Stimulated activated CD4-positive, alpha-beta T cell treated with anti-CD3 and anti-CD28 coated beads, Interleukin-4, amount 100 ng/mL, for 24 hours (primary cell): ENCODE data around the gene TFR2.

Source experiments
- DNase-seq: peaks from one replicate; pipeline ENCODE4 v3.0.0-alpha.2; 2020

TFR2 gene

GRCh38 chr7:100641463-100641859 is at the start of gene TFR2:
Gene TFR2 (minus strand): TSS chr7:100641552. CDS start chr7:100641509, 43 bp downstream.
- DNase-seq, result no peak

DNA sequence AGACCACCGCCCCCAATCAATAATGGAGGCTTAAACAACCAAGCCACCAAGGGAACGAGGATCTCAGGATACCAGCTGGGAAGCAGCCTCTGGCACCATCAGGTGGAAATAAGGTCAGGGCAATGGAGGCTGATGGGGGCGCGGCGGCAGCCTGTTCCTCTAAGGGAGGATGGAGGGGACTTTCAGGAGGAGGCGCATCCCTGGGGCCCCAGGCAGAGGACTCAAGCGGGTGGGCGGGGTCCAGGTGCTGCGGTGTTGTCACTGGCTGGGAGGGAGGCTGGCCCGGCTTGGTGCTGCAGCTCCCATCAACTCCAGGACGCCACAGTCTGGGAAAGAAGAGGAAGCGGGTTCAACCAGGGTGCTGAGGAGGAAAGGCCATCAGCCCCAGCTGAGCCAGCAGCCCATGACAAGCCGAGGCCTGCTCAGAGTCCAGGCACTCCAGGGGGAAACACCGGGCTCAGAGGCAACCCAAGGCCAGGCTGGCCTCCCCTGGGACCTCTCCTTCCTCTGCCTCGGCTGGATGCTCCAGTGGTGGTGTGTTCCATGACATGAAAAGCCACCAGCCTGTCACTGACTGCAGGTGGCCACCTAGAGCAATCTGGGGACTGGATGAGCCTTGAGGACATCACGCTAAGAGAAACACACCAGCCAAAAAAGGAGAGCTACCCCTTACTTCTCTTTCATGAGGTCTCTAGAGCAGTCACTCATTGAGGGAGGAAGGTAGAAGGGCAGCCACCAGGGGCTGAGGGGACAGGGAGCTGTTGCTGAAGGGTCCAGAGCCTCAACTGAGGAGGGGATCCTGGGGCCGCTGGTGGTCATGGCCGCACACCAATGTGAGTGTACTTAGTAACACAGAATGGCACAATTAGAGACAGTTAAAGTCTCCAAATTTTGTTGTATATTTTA is 48.1 kb upstream of the TFR2 start:
- DNase-seq, result no peak

DNA sequence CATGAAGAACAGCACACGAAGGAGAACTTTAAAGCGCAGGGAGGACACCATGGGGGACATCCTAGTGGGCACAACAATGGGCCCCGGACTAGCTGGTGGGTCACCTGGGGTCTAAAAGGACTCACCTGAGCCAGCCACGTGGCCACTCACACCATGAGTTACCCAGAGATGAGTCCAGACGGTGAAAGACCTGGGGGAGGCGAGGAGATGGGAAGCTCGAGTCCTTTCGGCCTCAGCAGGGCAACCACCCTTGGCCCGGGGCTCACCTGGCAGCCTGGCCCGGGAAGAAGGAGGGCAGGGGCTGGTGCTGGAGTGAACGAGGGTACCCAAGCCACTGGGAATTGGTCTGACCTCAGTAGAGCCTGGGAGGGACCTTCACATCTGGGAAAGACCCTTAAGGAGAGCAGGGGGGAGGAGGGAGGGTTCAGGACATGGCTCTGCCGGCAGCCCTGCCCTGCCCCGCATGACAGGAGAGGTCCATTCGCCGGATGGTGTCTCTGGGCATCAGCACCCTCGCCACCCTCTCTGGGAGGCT is 47.0 kb upstream of the TFR2 start:
- no peak for DNase-seq

DNA sequence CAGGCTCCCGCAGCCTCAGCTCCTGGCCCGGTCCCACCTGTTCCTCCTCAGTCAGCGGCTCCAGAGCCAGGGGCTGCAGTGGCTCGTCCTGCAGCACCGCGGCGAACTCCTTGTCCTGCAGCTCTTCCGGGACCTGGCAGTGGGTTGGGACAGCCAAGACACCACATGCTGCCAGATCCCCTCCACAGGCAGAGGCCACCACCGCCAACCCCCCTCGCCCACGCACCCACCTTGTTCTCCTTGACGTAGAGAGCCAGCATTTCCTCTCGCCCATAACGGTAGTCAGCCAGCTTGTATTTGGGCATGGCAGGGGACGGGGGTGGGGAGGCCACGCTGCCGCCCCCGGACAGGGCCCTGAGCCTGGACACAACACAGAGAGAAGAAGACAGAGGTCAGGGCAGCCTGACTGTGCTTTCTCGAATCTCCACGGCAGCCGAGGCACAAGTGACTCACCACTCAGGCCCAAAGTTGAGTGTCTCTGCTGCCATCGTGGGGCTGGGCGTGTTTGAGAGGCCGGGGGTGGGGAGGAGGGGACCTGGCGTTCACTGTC is 46.5 kb upstream of the TFR2 start:
- no peak for DNase-seq

GRCh38 chr7:100687261-100687660 is 45.9 kb upstream of the TFR2 start:
- no peak for DNase-seq

DNA sequence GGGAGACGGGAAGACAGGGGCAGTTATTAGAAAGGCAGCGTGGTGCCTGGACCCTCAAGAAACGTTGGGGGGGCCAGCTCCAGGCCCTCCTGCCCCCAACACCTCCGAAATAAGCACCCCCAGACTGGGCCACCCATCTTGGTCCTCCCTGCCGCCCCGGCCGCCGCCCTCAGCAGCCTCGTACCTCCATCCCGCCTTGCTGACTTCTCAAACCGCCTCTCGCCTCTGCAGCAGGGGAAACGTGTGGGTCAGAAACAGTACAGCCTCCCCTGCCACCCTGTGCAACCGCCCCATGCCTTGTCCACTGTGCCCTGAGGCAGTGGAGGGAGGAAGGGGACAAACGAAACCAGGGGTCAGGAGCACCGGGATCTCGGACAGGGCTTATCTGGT is 45.5 kb upstream of the TFR2 start:
- DNase-seq, result no peak

- DNase-seq, result no peak
These were observed 45.0 kb upstream of the TFR2 start for GRCh38 chr7:100686201-100686821.

DNA sequence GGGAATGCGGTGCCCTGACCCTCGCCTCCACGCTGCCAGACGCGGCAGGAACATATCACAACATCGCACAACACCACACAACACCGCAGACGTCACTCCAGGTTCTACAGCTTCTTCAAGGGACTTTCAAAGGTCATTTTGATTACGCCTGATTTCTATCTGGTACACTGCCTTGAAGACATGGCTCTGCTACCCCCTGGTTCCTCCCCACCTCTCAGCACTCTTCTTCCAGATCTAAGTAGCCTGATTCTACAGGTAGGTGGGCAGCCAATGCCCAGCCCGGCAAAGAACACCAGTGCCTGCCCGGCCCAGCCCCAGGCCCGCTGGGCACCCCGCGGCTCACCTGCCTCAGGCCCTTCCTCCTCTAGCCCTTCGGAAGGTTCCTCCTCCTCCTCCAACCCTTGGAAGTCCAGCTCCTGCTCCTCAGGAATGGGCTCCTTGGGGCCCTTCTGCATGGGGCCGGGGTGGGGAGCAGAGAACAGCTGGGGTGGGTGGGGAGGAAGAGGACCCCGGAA is 44.3 kb upstream of the TFR2 start:
- no peak for DNase-seq

GRCh38 chr7:100685049-100685605 is 43.8 kb upstream of the TFR2 start:
- DNase-seq, result no peak

GRCh38 chr7:100684534-100685042 is 43.2 kb upstream of the TFR2 start:
- DNase-seq, result no peak

DNA sequence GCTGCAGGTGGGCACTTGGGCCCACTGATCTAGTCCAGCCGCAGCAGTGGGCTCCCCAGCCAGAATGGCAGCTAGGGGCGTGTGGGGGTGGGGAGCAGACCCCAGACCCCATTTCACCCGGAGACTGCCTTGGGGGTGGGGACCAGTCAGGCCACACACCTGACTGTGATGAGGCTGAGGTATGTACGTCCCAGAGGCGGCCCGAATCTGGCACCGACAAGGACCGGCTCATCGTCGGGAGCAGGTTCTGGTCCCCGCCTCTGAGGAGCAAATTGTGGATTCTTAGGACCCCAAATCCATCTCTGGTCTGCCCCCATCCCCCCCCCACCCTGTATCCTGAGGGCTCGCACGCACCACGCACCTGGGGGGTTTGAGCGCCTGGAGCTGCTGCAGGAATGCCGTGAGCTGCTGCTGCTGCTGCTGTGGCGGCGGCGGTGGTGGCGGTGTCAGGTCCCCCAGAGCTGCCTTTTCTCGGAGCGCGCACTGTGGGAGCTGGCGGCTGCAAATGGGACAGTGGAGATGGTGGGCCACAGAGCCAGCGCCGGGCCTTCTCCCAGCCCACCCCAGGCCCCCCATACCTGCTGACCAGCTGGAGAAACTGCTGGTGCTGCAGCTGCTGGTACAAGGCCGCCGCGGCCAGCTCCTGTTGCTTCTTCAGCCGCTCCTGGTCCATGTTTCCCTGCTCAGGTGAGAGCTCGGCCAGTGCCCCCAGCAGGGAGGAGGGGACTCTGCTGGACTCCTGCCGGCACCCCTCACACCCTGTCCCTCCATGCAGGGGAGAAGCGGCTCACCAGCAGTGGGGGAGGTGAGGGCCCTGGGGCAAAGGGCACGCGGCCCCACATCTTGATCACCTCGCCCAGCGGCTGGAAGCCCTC is 42.5 kb upstream of the TFR2 start:
- no peak for DNase-seq

DNA sequence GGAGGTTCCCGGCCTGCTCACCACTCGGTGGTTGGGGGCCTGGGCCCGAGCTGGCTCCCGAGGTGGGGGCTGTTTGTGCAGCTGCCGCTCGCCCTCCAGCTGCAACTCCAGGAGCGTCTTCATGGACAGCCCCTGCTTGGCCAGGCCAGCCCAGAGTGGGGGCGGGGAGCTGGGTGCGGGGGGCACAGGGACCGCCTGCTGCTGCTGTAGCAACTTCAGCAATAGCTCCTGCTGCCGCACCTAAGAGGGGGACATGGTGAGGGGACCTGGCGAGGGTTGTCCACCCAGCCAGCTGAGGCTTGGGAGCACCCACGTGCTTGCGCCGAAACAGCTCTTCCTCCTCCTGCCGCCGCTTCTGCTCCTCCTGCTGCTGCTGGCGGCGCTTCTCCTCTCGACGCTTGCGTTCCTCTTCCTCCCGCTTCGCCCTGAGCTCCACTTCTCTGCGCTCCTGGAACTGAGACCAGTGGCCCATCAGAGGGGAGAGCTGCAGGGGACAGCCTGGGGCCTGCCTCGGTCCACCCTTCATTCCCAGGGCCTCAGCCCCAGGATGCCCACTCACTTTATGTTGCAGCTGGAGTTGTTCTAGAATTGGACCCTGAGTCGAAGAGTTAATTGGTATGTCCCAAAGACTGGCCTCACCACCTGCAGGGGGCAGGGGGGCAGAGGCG is 41.8 kb upstream of the TFR2 start:
- no peak for DNase-seq

DNA sequence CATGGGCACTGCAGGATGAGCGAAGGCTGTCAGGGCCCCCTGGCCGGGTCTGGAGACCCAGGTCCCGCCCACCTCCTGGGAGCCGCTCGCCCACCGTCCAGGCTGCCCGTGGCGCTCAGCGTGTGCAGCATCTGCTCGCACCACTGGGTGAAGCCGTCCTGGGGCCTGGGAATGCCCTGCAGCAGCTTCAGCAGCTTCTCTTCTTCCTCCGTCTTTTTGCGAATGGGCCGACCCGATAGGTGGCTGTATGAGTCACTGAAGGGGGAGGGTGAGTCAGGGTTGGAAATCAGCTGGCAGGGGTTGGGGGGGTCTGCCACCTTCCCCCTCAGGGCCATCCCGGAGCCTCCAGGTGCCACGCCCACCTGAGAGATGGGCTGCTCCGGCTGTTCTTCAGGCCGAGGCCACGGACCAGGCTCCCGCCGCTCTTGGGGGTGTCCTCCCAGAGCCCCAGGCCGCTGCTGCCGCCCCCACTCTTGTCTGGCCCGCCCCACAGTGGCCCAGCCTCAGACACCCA is 40.9 kb upstream of the TFR2 start:
- DNase-seq, result no peak

DNA sequence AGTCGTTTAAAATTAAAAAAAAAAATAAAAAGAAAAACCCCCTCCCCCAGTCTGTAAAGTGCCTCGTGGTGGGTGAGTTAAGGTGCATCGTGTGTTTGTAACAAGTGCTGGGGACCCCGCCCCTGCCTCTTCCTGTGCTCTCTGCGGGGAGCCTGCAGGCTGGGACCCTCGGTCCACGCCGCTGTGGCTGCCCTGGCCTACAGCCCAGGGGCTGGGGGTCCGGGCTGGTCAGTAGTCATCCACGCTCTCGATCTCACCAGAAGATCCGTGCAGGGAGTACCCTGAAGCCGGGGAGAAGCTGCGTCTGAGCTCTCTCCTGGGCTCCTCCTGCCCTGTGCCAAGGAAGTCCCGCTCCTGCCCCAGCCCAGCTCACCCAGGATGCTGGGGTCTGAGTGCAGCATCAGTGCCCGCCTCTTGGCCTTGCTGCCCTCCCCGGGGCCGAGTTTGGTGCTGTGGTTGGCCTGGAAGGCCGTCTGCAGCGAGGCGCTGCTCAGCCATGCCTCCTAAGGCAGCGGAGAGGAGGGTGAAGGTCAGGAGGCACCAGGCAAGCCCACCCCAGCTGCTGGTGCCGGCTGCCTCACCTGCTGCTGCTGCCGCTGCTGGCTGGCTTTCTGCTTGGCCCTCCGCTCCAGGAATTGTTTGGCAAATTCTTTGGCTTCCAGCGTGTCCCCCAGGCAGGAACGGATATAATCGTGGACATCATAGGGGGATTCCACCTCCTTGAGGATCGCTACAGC is 40.3 kb upstream of the TFR2 start:
- DNase-seq, result no peak

GRCh38 chr7:100680576-100681271 is 39.4 kb upstream of the TFR2 start:
- DNase-seq, result no peak

DNA sequence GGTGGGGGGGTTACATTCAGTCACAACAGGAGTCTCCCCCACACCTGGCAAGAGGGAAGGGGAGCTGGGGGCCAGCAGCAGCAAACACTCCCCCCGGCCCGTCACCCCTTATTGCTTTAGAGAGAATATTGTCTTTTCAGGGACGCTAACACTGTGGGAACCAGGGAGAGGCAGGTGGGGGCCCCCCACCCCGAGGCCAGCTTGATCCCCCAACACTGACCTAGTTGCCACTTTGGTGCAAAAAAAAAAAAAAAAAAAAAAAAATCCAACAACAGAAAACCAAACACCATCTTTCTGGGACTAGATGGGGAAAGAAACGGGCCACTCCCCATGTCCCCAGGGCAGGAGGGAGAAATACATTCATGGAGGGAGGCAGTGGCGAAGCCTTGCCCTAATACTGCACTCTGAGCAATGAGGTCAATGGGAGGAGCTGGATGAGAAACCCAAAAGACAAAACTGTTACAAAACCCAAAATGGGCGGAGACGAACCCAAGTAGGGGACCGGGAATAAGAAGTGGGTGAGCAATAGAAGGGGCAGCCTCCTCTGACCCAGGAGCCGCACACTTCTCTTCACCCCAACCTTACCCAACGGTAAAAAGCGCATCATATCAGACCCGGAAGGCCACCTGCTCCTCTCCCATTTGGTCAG is 38.7 kb upstream of the TFR2 start:
- DNase-seq, result no peak

DNA sequence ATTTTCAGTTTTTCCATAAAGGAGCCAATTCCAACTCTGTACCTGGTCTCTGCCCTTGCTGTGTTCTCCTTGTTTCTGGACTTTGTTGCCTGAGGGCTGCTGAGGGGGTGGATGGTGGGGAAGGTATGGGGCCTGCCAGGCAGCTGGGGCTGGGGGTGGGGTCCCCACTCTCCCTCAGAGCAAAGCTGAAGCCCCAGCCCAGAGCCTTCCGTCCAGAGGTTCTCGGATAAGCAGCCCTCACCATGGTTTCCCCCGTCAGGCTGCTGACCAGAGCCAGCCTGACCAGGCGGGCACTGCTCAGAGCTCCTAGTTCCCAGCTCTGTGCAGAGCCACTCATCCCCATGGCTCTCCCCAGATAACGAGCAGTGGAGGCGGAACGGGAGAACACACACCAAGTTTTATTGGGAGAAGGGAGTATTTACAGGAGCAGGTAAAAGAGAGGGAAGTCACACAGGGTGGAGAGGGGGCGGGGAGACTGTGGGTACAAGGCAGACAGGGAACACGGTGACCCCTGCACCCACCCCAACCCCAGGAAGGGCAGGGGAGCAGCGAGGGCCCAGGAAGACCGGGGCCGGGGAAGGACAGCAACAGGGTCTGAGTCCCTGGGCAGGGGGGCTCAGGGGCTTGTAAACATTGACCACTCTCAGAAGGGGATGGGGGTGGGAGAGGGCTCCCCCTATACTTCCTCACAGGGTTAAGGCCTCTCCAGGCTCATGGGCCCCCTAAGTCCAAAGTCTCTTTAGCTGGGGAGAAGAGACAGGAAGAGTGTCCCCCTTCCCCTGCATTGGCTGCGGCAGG is 38.0 kb upstream of the TFR2 start:
- DNase-seq, result no peak

GRCh38 chr7:100678291-100678984 is 37.1 kb upstream of the TFR2 start:
- no peak for DNase-seq
